HL-60 (cell line): Measurements from ENCODE around the gene ICA1.

Source experiments
- DNase-seq, 2 experiments: peaks; one replicate each; pipeline ENCODE4 v3.0.0-alpha.2; 2010 to 2020; ENCODE audit warnings: low read depth in 1 of 2, low spot score in 1 of 2
- H3K27ac ChIP-seq: fragments of 250-450 bp; sonication (Bioruptor Pico); replicated peaks from 2 replicates; pipeline ENCODE4 v1.5.1; 2020; ENCODE audit warnings: mild to moderate bottlenecking, moderate library complexity
- H3K27me3 ChIP-seq: fragments of 250-450 bp; sonication (Bioruptor Pico); 2 replicates; pipeline ENCODE4 v1.5.1; 2021; ENCODE audit warnings: mild to moderate bottlenecking, moderate library complexity; ENCODE audit not compliant: insufficient read depth, poor library complexity, severe bottlenecking
- H3K4me3 ChIP-seq: replicated peaks from 2 replicates; pipeline ENCODE4 v1.5.1; 2011; ENCODE audit warnings: mild to moderate bottlenecking, control low read depth, low read length; ENCODE audit not compliant: insufficient read depth
- CTCF ChIP-seq: IDR thresholded peaks from one replicate; pipeline ENCODE4 v1.5.1; 2011; ENCODE audit warnings: low read length, control low read depth, inconsistent platforms; ENCODE audit not compliant: insufficient read depth
- GABPA ChIP-seq: IDR thresholded peaks from 2 replicates; pipeline ENCODE4 v1.6.1; 2012; ENCODE audit warnings: low read depth
- POLR2AphosphoS5 ChIP-seq: IDR thresholded peaks from 2 replicates; pipeline ENCODE4 v1.6.1; 2012; ENCODE audit warnings: low read depth
- REST ChIP-seq: IDR thresholded peaks from 2 replicates; pipeline ENCODE4 v1.6.1; 2012; ENCODE audit warnings: low read depth; ENCODE audit not compliant: insufficient replicate concordance
- SPI1 ChIP-seq: IDR thresholded peaks from 2 replicates; pipeline ENCODE4 v1.6.1; 2012; ENCODE audit warnings: low read depth, mild to moderate bottlenecking, borderline replicate concordance

Gene ICA1

DNA sequence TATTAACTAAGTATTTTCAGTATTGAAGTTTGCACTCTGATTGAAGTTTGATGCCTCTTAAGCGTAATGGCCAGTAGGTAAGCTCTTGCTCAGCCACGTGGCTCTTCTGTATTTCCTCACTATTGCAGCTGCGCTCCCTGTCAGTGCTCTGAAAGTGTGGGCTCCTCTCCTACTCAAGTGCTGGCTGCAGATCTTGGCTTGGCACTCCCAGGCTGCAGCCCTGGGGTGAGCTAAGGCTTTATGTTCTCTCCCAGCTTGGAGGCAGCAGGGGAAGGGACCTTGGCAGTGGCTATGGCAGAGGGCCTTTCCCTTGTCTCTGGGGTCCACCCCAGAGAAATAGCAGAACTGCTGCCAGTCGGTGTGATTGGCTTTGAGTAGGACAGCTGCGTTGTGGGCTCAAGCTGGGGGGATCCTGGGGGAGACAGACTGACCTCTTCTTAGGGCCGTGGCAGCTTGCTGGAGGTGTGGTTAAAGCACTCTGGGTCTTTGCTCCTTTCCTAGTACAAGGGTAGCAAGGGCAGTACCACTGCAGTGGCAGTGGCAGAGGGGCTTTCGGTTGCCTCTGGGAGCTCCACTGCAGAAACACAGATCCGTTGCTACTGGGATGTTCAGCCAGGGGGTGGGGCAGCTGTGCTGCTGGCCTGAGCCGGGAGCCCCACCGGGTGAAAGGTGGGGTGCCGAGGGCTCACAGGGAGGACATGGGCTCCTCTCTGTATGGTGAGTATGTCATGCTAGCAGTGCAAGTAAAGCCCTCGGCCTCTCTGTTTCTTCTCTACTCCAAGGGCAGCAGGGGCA, 192.9 kb downstream of the ICA1 start:
- H3K27me3 ChIP-seq, result no peaks in the 10 kb centered on the region
- H3K27ac ChIP-seq, result no peak overlapping the region
- no peak for TF ChIP-seq SPI1
- TF ChIP-seq CTCF, result no peak
- TF ChIP-seq REST, result no peak
- no peak for TF ChIP-seq GABPA
- TF ChIP-seq POLR2AphosphoS5, result no peak
- DNase-seq, result no peak
- H3K4me3 ChIP-seq, result no peak overlapping the region

GRCh38 chr7:8065356-8065813, 196.6 kb downstream of the ICA1 start:
- no peaks in the 10 kb centered on the region for H3K27me3 ChIP-seq
- no peak for DNase-seq
- TF ChIP-seq SPI1 (no peak), REST (no peak), POLR2AphosphoS5 (no peak), GABPA (no peak), CTCF (no peak)
- H3K27ac ChIP-seq, result no peak overlapping the region
- no peak overlapping the region for H3K4me3 ChIP-seq

GRCh38 chr7:8064828-8065227, 197.1 kb downstream of the ICA1 start:
- DNase-seq, result no peak
- TF ChIP-seq REST, result no peak
- no peak for TF ChIP-seq GABPA
- no peak for TF ChIP-seq CTCF
- no peak for TF ChIP-seq SPI1
- no peak for TF ChIP-seq POLR2AphosphoS5
- Histone ChIP-seq H3K27me3 (no peaks in the 10 kb centered on the region), H3K27ac (no peak overlapping the region), H3K4me3 (no peak overlapping the region)
